ENCODE data around the gene ZC3H18.

- TF ChIP-seq CTCF (conservative IDR thresholded peaks at IDR 0.05; ENCODE audit: low read depth, low read length) = no peak
- no peak for TF ChIP-seq EZH2 (IDR thresholded peaks at IDR 0.05; ENCODE audit: low read length, unreplicated experiment)
- no peak for TF ChIP-seq EZH2phosphoT487 (IDR thresholded peaks at IDR 0.05; ENCODE audit: borderline replicate concordance, low read length)
Observed at GRCh38 chr16:88622125-88622524, 51.9 kb downstream of the ZC3H18 start.
